ENCODE results near the gene TOB1.
"Not testable (repeated sequence)": the region's sequence is repeated elsewhere in the genome, so short reads cannot be mapped to it uniquely, and the experiment has no call there.

The TOB1 gene

DNA sequence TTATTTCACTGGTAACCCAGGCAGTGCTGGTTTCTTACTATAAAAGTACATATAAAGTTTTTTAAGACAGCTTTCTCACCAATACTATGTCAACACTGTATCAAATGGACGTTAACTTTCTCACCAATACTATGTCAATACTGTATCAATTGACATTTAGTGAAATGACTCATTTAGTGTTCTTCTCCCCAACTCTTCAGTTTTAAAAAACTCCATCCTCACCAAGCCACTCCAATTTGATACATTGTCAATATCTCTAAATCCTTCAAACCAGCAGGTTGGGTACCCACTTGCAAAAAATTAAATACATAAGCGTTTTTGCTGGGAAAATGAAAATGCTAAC lies 4.8 kb downstream of the TOB1 start:
- no peak overlapping the region for H3K4me3 ChIP-seq (ENCODE audit: insufficient read length, low read depth)
- no peak overlapping the region for H3K9ac ChIP-seq (ENCODE audit: insufficient read length, low read depth)
- H3K27me3 ChIP-seq (ENCODE audit: insufficient read depth, insufficient read length): no peaks in the 10 kb centered on the region
- peaks cover 3% of the 10 kb centered on the region for H3K4me1 ChIP-seq (ENCODE audit: insufficient read depth, insufficient read length)
- peaks cover 29% of the 10 kb centered on the region for H3K36me3 ChIP-seq (ENCODE audit: insufficient read depth, insufficient read length, low read length)
- no peak for DNase-seq (ENCODE audit: low read depth, low spot score)
- no peaks in the 10 kb centered on the region for H3K9me3 ChIP-seq (ENCODE audit: insufficient read depth, low read length)
- TF ChIP-seq YY1 (IDR thresholded peaks at IDR 0.05; ENCODE audit: insufficient read depth, insufficient read length) (no peak), SUZ12 (IDR thresholded peaks at IDR 0.05; ENCODE audit: extremely low read depth, insufficient read depth, insufficient read length) (no peak), ZNF274 (IDR thresholded peaks at IDR 0.05; ENCODE audit: low read depth, low read length) (no peak)

GRCh38 chr17:50859727-50860126 lies 6.4 kb downstream of the TOB1 start:
- H3K4me1 ChIP-seq (ENCODE audit: insufficient read depth, insufficient read length); H3K4me3 ChIP-seq (ENCODE audit: insufficient read length, low read depth); H3K27me3 ChIP-seq (ENCODE audit: insufficient read depth, insufficient read length); DNase-seq (ENCODE audit: low read depth, low spot score); H3K9me3 ChIP-seq (ENCODE audit: insufficient read depth, low read length); H3K9ac ChIP-seq (ENCODE audit: insufficient read length, low read depth): not testable (repeated sequence)
- H3K36me3 ChIP-seq (ENCODE audit: insufficient read depth, insufficient read length, low read length): peaks cover 29% of the 10 kb centered on the region

DNA sequence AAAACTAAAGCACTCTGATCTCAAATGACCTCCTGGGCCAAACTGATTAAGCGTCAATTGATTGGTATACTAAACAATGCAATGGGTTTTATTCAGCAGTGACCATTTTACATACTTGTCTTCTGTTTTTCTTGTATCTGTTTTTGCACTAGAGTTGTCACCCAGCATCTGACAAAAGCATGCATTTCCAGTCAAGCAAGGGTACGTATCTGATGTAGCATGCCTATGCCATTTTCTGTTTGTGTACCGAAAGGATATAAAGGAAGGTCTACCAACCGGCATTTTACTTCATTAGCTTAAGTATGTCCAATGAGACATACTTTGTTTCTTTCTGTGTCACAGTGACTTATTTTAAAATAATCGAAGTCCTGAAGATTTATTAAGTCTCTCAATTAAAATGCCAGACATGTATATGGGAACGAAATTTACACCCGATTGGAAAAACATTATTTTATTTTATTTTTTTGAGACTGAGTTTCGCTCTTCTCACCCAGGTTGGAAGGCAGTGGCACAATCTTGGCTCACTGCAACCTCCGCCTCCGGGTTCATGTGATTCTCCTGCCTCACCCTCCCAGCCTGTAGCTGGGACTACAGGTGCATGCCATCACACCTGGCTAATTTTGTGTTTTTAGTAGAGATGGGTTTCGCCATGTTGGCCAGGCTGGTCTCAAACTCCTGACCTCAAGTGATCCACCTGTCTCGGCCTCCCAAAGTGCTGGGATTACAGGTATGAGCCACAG lies 7.5 kb downstream of the TOB1 start:
- peaks cover 3% of the 10 kb centered on the region for H3K4me1 ChIP-seq (ENCODE audit: insufficient read depth, insufficient read length)
- no peaks in the 10 kb centered on the region for H3K9me3 ChIP-seq (ENCODE audit: insufficient read depth, low read length)
- H3K36me3 ChIP-seq (ENCODE audit: insufficient read depth, insufficient read length, low read length): peaks cover 25% of the 10 kb centered on the region
- H3K27me3 ChIP-seq (ENCODE audit: insufficient read depth, insufficient read length): no peaks in the 10 kb centered on the region
- DNase-seq (ENCODE audit: low read depth, low spot score): no peak
- TF ChIP-seq ZNF274 (IDR thresholded peaks at IDR 0.05; ENCODE audit: low read depth, low read length) (no peak), SUZ12 (IDR thresholded peaks at IDR 0.05; ENCODE audit: extremely low read depth, insufficient read depth, insufficient read length) (no peak), YY1 (IDR thresholded peaks at IDR 0.05; ENCODE audit: insufficient read depth, insufficient read length) (no peak)
- no peak overlapping the region for H3K9ac ChIP-seq (ENCODE audit: insufficient read length, low read depth)
- H3K4me3 ChIP-seq (ENCODE audit: insufficient read length, low read depth): no peak overlapping the region

GRCh38 chr17:50856431-50856830 lies 9.7 kb downstream of the TOB1 start:
- Histone ChIP-seq H3K9ac (ENCODE audit: insufficient read length, low read depth) (no peak overlapping the region), H3K27me3 (ENCODE audit: insufficient read depth, insufficient read length) (peaks cover 6% of the 10 kb centered on the region), H3K4me3 (ENCODE audit: insufficient read length, low read depth) (no peak overlapping the region), H3K9me3 (ENCODE audit: insufficient read depth, low read length) (no peaks in the 10 kb centered on the region), H3K4me1 (ENCODE audit: insufficient read depth, insufficient read length) (no peaks in the 10 kb centered on the region), H3K36me3 (ENCODE audit: insufficient read depth, insufficient read length, low read length) (peaks cover 3% of the 10 kb centered on the region)
- no peak for DNase-seq (ENCODE audit: low read depth, low spot score)
- TF ChIP-seq YY1 (IDR thresholded peaks at IDR 0.05; ENCODE audit: insufficient read depth, insufficient read length) (no peak), SUZ12 (IDR thresholded peaks at IDR 0.05; ENCODE audit: extremely low read depth, insufficient read depth, insufficient read length) (no peak), ZNF274 (IDR thresholded peaks at IDR 0.05; ENCODE audit: low read depth, low read length) (no peak)

- Histone ChIP-seq H3K9me3 (ENCODE audit: insufficient read depth, low read length) (no peaks in the 10 kb centered on the region), H3K36me3 (ENCODE audit: insufficient read depth, insufficient read length, low read length) (no peaks in the 10 kb centered on the region), H3K9ac (ENCODE audit: insufficient read length, low read depth) (no peak overlapping the region), H3K4me1 (ENCODE audit: insufficient read depth, insufficient read length) (no peaks in the 10 kb centered on the region), H3K4me3 (ENCODE audit: insufficient read length, low read depth) (no peak overlapping the region), H3K27me3 (ENCODE audit: insufficient read depth, insufficient read length) (peaks cover 6% of the 10 kb centered on the region)
- TF ChIP-seq SUZ12 (IDR thresholded peaks at IDR 0.05; ENCODE audit: extremely low read depth, insufficient read depth, insufficient read length): no peak
- no peak for TF ChIP-seq YY1 (IDR thresholded peaks at IDR 0.05; ENCODE audit: insufficient read depth, insufficient read length)
- TF ChIP-seq ZNF274 (IDR thresholded peaks at IDR 0.05; ENCODE audit: low read depth, low read length): no peak
- DNase-seq (ENCODE audit: low read depth, low spot score): no peak
These were observed 10.3 kb downstream of the TOB1 start for GRCh38 chr17:50855708-50856330.

DNA sequence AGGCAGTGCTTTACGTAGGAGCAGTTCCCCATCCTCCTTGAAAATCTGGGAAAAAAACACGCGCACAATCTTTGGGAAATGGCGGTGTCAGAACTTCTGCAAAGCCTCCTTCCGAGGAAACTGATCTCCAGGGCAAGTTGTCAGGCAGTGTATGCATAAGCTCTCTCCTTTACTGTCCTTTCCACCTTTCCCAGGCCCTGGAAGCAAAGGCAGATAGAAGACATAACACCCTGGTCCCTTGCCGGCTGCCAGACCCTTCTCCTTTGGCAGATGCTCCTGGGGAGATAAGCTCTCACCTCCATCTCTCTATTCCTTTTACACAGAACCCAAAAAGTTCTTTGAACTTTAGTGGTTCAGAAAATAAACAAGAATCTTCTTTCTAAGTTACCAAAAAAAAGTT lies 12.4 kb downstream of the TOB1 start:
- Histone ChIP-seq H3K4me3 (ENCODE audit: insufficient read length, low read depth) (no peak overlapping the region), H3K9ac (ENCODE audit: insufficient read length, low read depth) (no peak overlapping the region), H3K36me3 (ENCODE audit: insufficient read depth, insufficient read length, low read length) (no peaks in the 10 kb centered on the region), H3K9me3 (ENCODE audit: insufficient read depth, low read length) (no peaks in the 10 kb centered on the region), H3K27me3 (ENCODE audit: insufficient read depth, insufficient read length) (peaks cover 6% of the 10 kb centered on the region), H3K4me1 (ENCODE audit: insufficient read depth, insufficient read length) (no peaks in the 10 kb centered on the region)
- DNase-seq (ENCODE audit: low read depth, low spot score): no peak
- no peak for TF ChIP-seq YY1 (IDR thresholded peaks at IDR 0.05; ENCODE audit: insufficient read depth, insufficient read length)
- TF ChIP-seq ZNF274 (IDR thresholded peaks at IDR 0.05; ENCODE audit: low read depth, low read length): no peak
- TF ChIP-seq SUZ12 (IDR thresholded peaks at IDR 0.05; ENCODE audit: extremely low read depth, insufficient read depth, insufficient read length): no peak

DNA sequence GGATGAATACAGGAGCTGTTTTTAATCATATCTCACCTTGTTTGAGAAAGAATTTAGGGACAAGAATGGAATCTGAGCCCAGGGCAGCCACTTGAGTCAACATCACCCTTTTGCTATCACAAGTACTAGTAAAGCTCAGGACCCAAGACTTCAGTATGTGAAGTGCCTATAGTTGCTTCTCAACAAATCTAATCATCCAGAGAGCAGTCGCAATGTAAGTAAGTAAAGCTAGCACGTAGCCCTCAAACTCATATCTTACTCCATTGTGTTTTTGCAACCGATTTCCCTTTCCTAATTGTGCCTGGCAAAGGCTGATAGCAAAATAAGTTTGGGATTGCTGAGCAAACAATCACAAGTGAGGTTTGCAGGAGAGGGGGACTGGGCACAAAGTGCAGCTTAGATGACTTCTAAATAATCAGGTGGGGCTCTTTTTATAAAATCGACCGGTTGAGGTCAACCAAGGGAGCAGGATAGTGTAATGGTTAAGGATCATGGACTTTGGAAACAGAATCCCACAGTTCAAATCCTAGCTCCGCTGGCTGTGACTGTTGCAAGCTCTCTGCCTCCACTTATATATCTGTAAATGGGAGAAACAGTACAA lies 13.0 kb downstream of the TOB1 start:
- no peaks in the 10 kb centered on the region for H3K4me1 ChIP-seq (ENCODE audit: insufficient read depth, insufficient read length)
- DNase-seq (ENCODE audit: low read depth, low spot score): no peak

More for the DNA sequence above, 13.0 kb downstream of the TOB1 start:
- H3K9ac ChIP-seq (ENCODE audit: insufficient read length, low read depth): no peak overlapping the region
- TF ChIP-seq SUZ12 (IDR thresholded peaks at IDR 0.05; ENCODE audit: extremely low read depth, insufficient read depth, insufficient read length): no peak
- no peak for TF ChIP-seq YY1 (IDR thresholded peaks at IDR 0.05; ENCODE audit: insufficient read depth, insufficient read length)
- TF ChIP-seq ZNF274 (IDR thresholded peaks at IDR 0.05; ENCODE audit: low read depth, low read length): no peak
- peaks cover 6% of the 10 kb centered on the region for H3K27me3 ChIP-seq (ENCODE audit: insufficient read depth, insufficient read length)
- H3K4me3 ChIP-seq (ENCODE audit: insufficient read length, low read depth): no peak overlapping the region
- H3K36me3 ChIP-seq (ENCODE audit: insufficient read depth, insufficient read length, low read length): no peaks in the 10 kb centered on the region
- no peaks in the 10 kb centered on the region for H3K9me3 ChIP-seq (ENCODE audit: insufficient read depth, low read length)

Data from NT2/D1 (cell line).